Measurements from ENCODE around the gene ZFR. TPM values are rescaled to one million over a fixed set of nuclear protein-coding genes. Genes with fewer than 3 reads are reported as not detected.

Gene ZFR
- total RNA-seq, 3 donors from 2014 or later: 91.4 to 140 (median 108) TPM

GRCh38 chr5:32428426-32428825, 16.1 kb downstream of the ZFR start:
- no peaks in the 10 kb centered on the region for H3K4me1 ChIP-seq
- no peak overlapping the region for H3K4me3 ChIP-seq
- H3K27me3 ChIP-seq: no peaks in the 10 kb centered on the region
- intact Hi-C loops (cut with DNase I; ENCODE audit: low total_unique reads): no loop called here
- TF ChIP-seq POLR2AphosphoS5 (IDR thresholded peaks at IDR 0.05) (no peak), POLR2A (IDR thresholded peaks at IDR 0.05) (no peak), CTCF (IDR thresholded peaks at IDR 0.05) (no peak)
- no peak for DNase-seq (ENCODE audit: low spot score in 2 of 2)
- H3K36me3 ChIP-seq: no peaks in the 10 kb centered on the region
- H3K9me3 ChIP-seq: peaks cover 12% of the 10 kb centered on the region in 2 donors
- H3K27ac ChIP-seq: no peak overlapping the region

GRCh38 chr5:32426440-32427151, 17.9 kb downstream of the ZFR start:
- Histone ChIP-seq H3K9me3 (peaks cover 12% of the 10 kb centered on the region in 2 donors), H3K4me1 (no peaks in the 10 kb centered on the region), H3K27me3 (no peaks in the 10 kb centered on the region), H3K4me3 (no peak overlapping the region), H3K36me3 (no peaks in the 10 kb centered on the region), H3K27ac (no peak overlapping the region)
- intact Hi-C loops (cut with DNase I; ENCODE audit: low total_unique reads): no loop called here
- TF ChIP-seq POLR2AphosphoS5 (IDR thresholded peaks at IDR 0.05) (no peak), POLR2A (IDR thresholded peaks at IDR 0.05) (no peak), CTCF (IDR thresholded peaks at IDR 0.05) (no peak)
- no peak for DNase-seq (ENCODE audit: low spot score in 2 of 2)

GRCh38 chr5:32422697-32423096, 21.8 kb downstream of the ZFR start:
- DNase-seq (ENCODE audit: low spot score in 2 of 2): no peak
- intact Hi-C loops (cut with DNase I; ENCODE audit: low total_unique reads): no loop called here
- Histone ChIP-seq H3K4me1 (peaks cover 0 to 7% of the 10 kb centered on the region in 2 donors), H3K27me3 (no peaks in the 10 kb centered on the region), H3K36me3 (no peaks in the 10 kb centered on the region), H3K9me3 (peaks cover 12% of the 10 kb centered on the region in 2 donors), H3K27ac (no peak overlapping the region), H3K4me3 (no peak overlapping the region)
- TF ChIP-seq POLR2AphosphoS5 (IDR thresholded peaks at IDR 0.05) (no peak), CTCF (IDR thresholded peaks at IDR 0.05) (no peak), POLR2A (IDR thresholded peaks at IDR 0.05) (no peak)

GRCh38 chr5:32421075-32421474, 23.5 kb downstream of the ZFR start:
- Histone ChIP-seq H3K9me3 (peaks cover 0 to under 1% of the 10 kb centered on the region in 2 donors), H3K36me3 (no peaks in the 10 kb centered on the region), H3K4me1 (peaks cover 0 to 7% of the 10 kb centered on the region in 2 donors), H3K27me3 (no peaks in the 10 kb centered on the region), H3K4me3 (no peak overlapping the region), H3K27ac (no peak overlapping the region)
- intact Hi-C loops (cut with DNase I; ENCODE audit: low total_unique reads): no loop called here
- TF ChIP-seq POLR2AphosphoS5 (IDR thresholded peaks at IDR 0.05) (no peak), CTCF (IDR thresholded peaks at IDR 0.05) (no peak), POLR2A (IDR thresholded peaks at IDR 0.05) (no peak)
- DNase-seq (ENCODE audit: low spot score in 2 of 2): no peak

GRCh38 chr5:32420506-32420905, 24.0 kb downstream of the ZFR start:
- Histone ChIP-seq H3K9me3 (no peaks in the 10 kb centered on the region), H3K4me3 (no peak overlapping the region), H3K4me1 (peaks cover 0 to 7% of the 10 kb centered on the region in 2 donors), H3K27ac (no peak overlapping the region), H3K36me3 (no peaks in the 10 kb centered on the region), H3K27me3 (no peaks in the 10 kb centered on the region)
- no peak for DNase-seq (ENCODE audit: low spot score in 2 of 2)
- intact Hi-C loops (cut with DNase I; ENCODE audit: low total_unique reads): no loop called here
- TF ChIP-seq POLR2AphosphoS5 (IDR thresholded peaks at IDR 0.05) (no peak), CTCF (IDR thresholded peaks at IDR 0.05) (no peak), POLR2A (IDR thresholded peaks at IDR 0.05) (no peak)
